Stimulated activated CD4-positive, alpha-beta T cell treated with anti-CD3 and anti-CD28 coated beads, Interleukin-1b, Interleukin-23, amount 100 ng/mL, for 1 hour (primary cell): Measurements from ENCODE around the gene KLB.

ENCODE experiments used
- DNase-seq, 2 donors: peaks; one replicate each; pipeline ENCODE4 v3.0.0-alpha.2; 2020; ENCODE audit warnings: low read depth in 2 of 2

KLB gene

GRCh38 chr4:39464886-39465501 is 58.3 kb downstream of the KLB start:
- DNase-seq = no peak

DNA sequence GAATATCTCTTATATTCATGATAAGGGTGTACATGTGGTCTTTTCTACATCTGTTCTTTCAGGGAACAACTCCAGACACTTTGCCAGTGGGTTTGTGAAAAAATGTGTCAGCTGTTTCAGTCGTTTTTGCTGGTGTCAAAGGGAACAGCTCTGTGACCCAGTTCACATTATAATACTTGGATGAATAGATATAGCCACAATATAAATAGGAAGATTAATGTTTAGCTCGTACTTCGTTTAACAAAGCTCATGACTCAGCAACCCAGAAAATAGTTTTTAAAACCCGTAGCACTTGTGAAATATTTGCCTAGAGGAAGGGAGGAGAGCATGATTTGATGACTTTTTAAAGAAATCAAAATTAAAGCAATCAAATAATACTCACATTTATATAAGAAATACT is 60.0 kb downstream of the KLB start:
- DNase-seq = no peak

DNA sequence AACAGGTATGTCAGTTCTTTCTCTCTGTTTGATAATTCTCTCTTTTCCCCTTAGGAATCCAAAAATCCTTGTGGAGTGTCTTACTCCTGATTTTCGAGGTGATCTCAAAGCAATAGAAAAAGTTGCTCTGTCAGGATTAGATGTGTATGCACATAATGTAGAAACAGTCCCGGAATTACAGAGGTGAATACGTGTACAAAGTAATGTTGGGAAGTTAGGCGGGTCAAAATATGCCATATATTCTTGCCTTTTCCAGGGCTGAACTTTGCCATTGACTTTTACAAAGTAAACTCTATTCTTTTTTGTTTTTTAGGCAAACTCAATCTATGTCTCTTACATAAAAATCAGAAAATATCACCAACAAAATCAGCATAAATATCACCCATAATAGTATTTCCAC is 60.7 kb downstream of the KLB start:
- DNase-seq = no peak

DNA sequence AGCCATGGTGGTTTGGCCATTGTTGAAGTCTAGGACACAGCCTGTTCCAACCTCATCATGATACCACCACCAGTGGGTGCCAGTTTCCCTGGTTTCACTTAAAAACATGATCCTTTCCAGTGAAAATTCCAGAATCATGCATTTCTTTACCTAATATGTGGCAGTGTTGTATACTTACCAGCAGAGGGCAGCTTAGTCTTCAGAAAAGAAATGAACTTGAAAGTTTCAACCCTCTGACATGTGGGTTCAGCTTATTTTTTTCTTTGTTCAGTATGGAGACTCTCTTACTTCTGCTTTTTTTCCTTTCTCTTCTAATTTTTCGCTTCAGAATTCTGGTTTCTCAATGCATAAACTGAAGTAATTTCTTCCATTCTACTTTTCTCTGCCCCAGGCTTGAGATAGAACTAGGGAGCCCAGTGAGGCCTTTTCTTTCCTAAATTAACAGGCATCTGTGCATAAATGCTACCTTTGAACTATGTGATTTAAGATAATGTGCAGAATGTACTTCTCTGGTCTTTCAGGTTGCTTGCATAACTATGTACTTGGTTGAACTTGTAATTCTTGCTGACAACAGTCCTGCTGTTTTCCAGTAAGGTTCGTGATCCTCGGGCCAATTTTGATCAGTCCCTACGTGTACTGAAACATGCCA is 62.8 kb downstream of the KLB start:
- DNase-seq = no peak

DNA sequence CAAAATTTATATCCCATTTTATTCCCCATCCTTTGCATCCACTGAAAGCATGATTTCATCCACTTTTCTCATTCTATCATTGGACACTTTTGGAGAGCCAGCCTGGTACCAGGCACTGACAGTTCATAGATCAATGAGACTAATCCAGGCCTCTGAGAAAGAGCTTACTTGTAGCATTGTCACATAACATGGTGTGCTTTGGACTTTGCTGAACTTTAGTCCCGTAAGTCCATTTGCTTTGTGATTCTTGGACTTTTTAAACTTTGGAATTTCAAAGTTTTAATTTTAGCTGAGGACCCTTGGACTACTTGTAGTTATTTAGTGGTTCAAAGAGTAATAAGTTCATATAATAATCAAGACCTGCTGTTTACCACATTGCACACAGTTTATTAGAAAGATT is 63.7 kb downstream of the KLB start:
- no peak for DNase-seq

DNA sequence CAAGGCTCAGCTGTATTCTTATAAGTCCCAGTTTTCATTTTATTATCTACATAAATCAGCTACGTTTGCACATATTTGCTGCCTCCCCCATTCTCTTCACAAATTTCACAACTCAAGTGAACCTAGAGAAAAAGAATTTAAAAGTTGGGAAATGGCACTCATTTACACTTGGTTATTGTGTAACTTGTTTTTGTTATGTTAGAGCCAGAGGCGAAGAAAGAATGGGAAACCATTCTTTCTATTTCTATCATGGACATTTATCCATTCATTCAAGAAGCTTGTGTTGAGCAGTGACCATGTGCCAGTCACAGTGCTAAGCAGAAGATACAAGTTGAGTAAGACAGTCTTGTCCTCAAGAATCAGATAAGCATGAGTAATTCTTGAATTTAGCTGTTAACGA is 65.7 kb downstream of the KLB start:
- no peak for DNase-seq

DNA sequence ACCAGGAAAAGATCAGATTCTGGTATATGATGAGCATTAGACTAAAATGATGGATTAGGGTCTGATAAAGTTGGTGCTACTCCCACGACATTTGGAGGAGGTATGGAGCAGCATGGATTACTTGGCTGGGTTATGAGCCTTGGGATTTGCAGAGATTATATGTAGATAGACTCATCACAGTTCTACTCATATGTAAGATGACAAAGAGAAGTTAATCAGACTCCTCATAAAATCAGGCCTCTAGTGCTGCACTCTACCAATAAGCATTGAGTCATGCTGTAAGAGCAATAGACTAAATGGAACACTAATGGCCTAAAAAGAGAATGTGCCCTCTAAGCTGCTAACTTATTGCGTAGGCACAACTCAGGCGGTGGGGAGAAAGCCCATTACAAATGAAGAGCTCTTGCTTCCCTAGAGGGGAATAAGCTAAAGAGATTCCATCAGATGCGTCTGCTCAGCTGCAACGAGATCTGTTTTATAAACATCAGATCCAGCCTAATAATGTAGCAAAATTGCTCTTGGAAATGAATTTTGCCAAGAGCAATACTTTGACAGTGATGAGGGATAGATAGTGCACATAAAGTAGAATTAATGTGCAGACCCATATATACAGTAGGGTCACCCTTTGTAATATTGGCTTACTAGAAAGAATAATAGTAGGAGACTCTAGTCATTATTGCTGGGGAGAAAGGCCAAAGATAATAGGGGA is 69.6 kb downstream of the KLB start:
- DNase-seq = no peak

- no peak for DNase-seq
Measured at GRCh38 chr4:39480251-39480650, 73.5 kb downstream of the KLB start.

DNA sequence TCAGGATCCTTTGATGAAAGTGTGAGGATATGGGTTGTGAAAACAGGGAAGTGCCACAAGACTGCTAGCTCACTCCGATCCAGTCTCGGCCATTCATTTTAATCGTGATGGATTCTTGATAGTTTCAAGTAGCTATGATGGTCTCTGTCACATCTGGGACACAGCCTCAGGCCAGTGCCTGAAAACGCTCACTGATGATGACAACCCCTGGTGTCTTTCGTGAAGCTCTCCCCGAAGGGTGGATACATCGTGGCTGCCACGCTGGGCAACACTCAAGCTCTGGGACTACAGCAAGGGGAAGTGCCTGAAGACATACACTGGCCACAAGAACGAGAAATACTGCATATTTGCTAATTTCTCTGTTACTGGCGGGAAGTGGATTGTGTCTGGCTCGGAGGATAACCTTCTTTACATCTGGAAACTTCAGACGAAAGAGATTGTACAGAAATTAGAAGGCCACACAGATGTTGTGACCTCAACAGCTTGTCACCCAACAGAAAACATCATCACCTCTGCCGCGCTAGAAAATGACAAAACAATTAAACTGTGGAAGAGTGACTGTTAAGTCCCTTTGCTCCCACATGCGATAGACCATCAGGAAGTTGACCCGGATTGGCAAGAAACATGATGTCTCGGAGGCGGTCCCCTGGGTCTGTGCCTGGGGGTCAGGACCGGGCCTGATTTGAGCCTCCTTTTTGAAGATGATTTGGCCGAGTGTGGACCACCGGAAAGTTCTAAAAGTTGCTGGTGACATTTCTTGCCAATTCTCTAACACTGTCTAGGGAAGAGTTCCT is 74.4 kb downstream of the KLB start:
- DNase-seq = no peak

GRCh38 chr4:39484582-39485272 is 78.0 kb downstream of the KLB start:
- no peak for DNase-seq

- DNase-seq = no peak
Measured at GRCh38 chr4:39486221-39486804, 79.6 kb downstream of the KLB start.

DNA sequence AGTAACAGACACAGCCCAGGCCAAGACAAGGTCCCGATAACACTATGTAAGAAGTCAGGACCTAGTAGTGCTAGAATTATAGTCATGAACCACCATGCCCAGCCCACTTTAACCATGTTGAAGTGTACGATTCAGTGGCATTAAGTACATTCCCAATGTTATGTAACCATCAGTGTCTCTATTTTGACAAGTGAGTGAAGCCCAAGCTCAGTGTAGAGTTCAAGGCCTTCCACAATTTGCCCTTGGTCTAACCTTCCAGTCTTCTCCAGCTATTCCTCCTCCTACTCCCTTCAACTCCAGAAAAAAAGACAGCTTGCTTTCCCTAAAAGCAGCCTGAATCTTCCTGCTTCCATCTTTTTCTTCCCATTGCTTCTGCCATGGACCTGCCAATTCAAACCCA is 83.6 kb downstream of the KLB start:
- DNase-seq = no peak

- no peak for DNase-seq
Measured at GRCh38 chr4:39494354-39494753, 87.6 kb downstream of the KLB start.

DNA sequence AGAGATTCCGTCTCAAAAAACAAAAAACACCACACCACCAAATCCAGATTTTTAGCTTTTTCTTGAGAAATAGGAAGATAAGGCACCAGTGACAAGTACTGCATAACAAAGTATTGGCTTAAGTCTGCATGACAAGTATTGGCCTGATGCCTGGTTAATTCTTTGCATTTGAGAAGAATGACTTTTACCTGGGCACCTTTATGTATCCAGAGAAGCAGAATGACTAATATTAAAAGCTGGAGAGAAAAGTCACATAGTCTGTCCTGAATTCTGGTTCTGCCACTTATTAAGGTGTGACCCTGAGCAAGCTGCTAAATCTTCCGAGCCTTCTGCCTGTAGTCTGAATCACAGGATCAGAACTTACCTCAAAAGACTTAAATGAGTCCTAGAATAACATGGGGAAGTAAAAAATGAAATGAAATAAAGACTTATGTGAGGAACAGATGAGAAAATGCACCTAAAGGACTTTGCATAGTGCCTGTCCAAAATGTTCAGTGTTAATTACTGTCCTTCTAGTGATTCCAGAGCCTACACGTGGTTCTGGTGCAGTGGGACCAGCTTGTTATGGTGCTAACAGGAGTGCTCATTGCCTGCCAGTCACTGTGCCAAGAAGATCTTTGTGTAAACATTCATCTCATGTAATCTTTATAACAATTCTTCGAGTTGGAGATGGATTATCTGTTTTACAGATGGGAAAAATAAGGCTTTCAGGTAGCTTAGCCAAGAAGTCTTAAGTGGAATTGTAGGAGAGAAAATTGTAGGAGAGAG is 88.9 kb downstream of the KLB start:
- no peak for DNase-seq

DNA sequence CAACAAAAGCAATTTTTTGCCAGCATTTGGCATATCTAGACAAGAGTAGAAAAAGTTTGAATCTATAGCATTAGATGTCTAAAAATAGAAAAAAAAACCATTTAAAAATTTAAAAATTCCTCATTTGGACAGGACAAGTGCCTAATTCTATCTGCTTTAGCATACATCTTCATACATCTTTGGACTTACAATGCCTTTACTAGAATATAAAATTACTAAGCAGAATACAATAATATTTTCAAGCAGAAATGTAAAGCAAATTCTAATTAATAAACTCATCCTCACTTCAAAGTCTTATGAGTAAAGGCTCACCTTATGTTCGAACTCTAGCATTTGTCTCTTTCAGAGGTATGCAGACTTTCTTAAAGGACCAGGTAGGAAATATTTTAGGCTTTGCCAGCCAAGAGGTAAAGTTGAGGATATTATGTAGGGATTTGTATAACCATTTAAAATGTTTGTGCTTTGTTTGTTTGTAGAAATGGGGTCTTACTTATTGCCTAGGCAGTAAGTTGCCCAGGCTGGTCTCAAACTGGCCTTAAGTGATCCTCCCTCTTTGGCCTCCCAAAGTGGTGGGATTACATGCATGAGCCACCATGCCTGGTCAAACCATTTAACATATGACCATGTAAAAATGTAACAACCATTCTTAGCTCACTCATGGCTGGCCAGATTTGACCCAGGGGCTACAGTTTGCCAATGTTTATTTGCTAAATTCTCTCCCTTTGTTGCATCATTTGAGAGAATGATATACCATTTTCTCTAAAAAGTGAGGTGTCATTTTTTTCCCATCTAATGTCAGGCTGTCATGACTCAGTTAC is 91.4 kb downstream of the KLB start:
- DNase-seq = no peak

DNA sequence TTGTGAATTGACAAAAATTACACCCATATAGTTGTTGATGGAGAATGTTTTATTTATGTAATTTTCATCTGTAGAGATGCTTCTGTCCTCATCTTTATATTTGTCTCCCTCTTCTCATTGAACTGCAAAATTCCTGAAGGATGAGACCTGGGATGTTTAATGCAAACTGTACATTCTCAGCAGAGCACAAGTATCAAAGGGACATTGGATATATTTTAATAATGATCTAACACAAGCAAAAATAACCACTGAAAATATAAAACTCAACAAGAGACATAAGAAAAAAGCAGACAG is 91.9 kb downstream of the KLB start:
- DNase-seq = no peak
